GM11168 (cell line): ENCODE measurements around the gene PIGO.

Experiments used
- in situ Hi-C: fragments of 300-500 bp; cut with MboI; formaldehyde crosslinking; loops from one replicate; pipeline ENCODE4 v1.12.0; 2022; ENCODE audit warnings: low sequenced_read_pairs; ENCODE audit not compliant: unreplicated experiment

Gene PIGO

GRCh38 chr9:35107297-35108290 is 11.2 kb upstream of the PIGO start:
- in situ Hi-C loops = no loop called here

DNA sequence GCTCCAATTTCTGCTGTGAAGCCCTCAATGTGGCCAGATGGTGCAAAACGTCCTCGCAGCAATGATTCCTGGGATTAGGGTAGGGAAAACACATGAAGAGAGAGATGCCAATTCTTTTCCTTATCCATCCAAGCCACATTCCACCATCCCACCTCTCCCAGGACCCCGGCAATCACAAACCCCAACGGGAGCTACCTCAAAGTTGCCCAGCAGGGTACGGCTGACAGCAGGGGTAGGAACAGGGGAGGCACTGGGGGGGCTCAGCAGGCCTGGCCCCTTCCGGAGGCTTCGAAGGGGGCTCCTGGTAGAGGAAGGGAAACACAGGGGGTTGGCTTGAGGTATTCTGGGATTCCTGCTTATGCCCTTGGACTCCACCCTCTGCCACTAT is 9.9 kb upstream of the PIGO start:
- in situ Hi-C loops = no loop called here

GRCh38 chr9:35105571-35106342 is 9.4 kb upstream of the PIGO start:
- in situ Hi-C loops = no loop called here

DNA sequence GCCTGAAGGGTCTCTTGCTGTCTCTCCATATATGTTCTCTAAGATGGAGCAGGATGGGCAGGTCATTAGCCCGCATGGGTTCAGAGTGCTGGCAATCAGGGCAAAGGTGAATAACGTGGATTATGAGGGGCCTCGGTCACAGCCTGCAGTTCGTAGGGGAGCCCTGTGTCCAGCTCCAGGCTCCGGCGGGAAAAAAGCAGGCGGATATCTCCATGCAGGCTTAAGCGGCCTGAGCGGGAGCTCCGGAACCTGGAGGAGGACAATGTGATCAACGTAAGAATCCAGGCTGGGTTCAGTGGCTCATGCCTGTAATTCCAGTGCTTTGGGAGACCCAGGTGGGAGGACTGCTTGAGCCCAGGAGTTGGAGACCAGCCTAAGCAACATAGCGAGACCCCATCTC is 8.7 kb upstream of the PIGO start:
- in situ Hi-C loops = no loop called here

GRCh38 chr9:35104586-35104985 is 8.2 kb upstream of the PIGO start:
- in situ Hi-C loops = no loop called here

- in situ Hi-C loops = no loop called here
Observed at GRCh38 chr9:35103660-35104191, 7.3 kb upstream of the PIGO start.

DNA sequence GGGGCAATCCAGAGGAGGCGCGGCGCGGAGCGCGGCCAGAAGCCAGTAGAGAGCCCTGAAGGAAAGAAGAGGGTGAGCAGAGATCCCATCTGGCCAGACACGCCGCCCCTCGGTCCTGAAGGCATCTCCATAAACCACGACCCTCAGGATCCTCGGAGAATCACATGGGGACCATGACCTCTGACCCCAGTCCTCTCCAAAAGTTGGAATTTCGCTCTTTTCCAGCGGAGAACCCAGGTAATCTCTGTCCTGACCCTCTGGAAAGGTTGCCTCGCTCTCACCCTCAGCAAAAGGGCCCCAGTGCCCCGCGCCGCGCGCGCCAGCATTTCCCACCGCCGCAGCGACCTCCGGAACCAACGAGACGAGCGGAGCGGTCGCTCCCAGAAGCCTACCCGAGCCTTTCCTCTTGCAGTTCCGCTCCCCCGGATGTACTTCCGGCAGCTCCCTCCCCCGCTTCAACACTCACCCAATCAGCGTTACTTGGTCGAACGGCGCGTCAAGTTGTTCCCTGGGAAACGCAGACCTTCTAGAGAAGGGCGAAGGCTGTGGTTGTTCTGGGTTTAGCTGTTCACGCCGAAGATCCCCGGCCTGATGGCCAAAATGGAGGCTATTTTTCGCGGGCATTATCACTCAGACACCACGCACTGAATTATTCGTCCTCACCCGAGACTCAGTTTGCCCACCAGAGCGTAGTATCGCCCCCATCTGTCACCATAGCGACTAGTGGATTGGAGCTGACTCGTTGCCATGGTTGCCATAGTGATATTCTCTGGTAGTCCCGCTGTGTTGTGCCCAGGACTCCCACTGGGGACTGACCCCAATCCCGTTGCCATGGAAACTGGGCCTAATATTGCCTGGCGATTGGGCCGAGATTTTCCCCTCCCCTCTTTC is 6.6 kb upstream of the PIGO start, which contains the start of gene STOML2:
TSS of gene STOML2 (minus strand) at position 363 of the 891 bp plus-strand sequence. CDS start at position 326, 37 bp downstream.
- in situ Hi-C loops = no loop called here

GRCh38 chr9:35102465-35102768 is 6.0 kb upstream of the PIGO start:
- in situ Hi-C loops = no loop called here

GRCh38 chr9:35097573-35097972 is 1.2 kb upstream of the PIGO start:
- in situ Hi-C loops = no loop called here

DNA sequence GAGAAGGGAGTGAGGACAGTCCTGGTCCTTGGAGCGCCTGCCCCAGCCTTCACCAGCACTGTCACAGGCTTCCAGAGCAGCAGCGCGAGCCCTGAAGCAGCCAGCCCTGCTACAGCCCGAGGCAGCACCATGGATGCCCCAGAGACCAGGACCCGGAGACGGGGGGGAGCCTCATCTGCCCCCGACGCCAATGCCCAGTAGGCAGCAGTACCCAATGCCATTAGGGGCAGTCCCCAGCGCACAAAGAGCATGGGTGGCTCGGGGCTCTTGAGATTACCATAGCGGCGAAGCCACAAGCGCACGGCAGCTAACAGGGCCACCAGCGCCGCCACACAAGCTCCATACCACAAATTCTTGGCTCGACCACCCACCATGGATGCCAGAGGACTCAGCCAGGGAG is 4.9 kb downstream of the PIGO start:
- in situ Hi-C loops = no loop called here

DNA sequence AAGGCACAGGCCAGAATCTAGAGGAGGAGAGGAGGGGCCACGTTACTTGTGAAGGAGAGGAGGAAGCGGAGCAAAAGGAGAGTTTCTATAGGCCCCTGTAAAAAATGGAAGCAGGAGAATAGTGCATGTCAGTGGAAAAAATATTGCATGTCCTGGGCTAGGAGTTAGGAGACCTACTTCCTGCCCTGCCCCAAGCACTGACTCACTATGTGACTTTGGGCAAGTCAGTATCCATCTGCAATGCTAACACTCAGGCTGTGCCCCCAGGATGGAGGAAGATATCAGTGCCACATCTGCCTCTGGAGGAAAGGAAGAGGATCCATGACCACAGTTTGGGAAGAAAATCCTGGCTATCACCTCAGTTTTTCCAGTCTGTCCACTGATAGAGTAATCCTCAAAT is 7.0 kb downstream of the PIGO start:
- in situ Hi-C loops = no loop called here

GRCh38 chr9:35085078-35085477 is 11.3 kb downstream of the PIGO start:
- in situ Hi-C loops = no loop called here

DNA sequence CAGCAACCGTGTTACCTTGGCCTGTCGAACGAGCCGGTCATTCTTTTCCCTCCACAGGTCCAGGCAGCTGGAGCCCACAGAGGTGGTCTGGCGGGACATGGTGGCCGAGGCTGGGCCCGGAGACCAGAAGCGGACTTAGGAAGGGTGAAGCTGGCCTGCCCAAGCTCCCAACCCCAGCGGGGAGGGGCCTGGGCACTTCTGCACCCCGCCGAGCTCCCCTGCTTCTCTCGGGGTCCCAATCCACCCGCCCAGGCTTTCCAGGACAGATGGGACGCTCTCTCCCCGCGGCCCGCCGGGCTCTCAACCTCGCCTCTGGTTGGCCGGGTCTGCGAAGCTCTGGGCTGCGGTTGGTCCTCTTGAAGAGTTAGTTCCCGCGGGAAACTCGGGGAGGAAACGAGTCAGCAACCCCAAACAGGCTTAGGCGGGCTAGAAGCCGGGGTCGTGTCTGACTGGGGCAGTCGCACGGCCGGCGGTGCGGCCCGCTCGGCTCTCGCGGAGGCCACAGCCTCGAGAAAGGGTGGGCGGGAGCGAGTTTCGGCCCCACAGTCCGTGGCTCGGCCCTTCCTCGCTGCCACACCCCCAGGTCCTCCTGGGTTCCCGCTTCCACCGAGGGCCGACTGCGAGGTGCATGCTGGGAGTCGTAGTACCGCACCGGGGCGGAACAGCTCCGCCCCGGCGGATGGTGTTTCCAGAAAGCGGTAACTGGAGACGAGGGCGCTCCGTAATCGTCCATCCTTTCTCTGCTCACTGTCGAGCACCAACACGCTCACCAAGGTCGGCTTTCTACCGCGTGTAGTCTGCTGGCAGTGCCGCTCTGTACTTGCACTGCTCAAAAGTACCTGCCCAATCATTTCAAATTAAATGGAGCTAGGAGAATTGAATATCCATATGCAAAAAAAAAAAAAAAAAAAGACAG is 16.7 kb downstream of the PIGO start, which contains the start of gene FANCG:
TSS of gene FANCG (minus strand) at position 517 of the 916 bp plus-strand sequence. CDS start at position 99, 418 bp downstream.
- in situ Hi-C loops = no loop called here

DNA sequence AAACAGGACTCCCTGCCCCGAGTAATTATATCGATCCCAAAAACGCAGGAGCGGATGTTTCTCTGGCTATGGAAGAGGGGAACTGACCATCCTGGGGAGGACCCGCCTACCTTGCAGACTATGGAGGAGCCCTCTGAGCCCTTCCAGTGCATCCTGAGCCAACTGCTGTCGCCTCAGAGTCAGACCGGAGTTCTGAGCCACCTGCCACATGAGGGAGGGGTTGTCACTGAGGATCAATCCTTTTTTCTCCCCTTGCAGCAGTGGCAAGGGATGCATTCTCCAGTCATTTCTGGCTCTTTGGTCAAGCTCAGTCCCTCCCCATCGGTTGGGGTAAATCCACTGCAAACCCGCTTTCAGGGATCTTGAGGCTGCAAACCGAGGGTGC is 17.4 kb downstream of the PIGO start:
- in situ Hi-C loops = no loop called here

- in situ Hi-C loops = no loop called here
Observed at GRCh38 chr9:35078066-35078465, 18.3 kb downstream of the PIGO start.

GRCh38 chr9:35076848-35077247 is 19.5 kb downstream of the PIGO start:
- in situ Hi-C loops = no loop called here

DNA sequence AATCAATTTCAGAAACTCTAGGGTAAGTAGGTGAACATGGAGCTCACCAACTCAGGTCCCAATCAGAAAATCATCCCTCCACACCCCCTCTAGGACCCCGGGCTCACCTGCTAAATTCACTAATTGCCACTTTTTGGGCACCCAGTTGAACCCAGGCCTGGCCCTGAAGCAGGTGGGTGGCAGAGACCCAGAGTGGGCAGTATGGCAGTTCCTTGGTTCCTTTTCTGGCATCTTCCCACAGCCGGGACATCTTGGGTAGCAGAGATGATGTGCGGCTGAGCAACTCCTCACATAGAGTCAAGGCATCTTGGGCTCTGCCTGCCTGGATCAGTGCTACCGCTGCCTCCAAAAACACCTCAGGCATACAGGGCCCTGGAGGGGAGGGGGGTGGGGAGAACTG is 21.0 kb downstream of the PIGO start:
- in situ Hi-C loops = no loop called here

DNA sequence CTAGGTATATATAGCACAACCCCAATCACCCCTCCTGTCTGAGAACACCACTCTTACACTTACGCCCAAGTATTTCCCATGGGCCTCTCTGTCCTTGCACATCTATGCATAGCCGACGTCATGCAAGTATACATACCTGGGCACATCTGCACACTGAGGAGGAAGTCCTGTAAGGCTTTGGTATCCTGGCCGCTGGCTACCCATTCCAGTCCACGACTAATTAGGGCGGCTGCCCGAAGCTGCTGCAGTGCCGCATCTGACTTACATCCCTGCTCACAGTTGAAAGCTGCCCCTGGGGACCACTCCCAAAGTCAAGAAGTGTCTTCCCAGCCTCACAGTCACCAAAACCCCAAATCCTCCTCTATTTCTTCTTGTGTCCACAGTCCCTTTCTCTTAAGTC is 21.6 kb downstream of the PIGO start:
- in situ Hi-C loops = loop anchor here (25.0 kb wide), 1 partner anchor 663 kb away; the partner anchor contains the start of genes CREB3, GBA2, RGP1 and TLN1

DNA sequence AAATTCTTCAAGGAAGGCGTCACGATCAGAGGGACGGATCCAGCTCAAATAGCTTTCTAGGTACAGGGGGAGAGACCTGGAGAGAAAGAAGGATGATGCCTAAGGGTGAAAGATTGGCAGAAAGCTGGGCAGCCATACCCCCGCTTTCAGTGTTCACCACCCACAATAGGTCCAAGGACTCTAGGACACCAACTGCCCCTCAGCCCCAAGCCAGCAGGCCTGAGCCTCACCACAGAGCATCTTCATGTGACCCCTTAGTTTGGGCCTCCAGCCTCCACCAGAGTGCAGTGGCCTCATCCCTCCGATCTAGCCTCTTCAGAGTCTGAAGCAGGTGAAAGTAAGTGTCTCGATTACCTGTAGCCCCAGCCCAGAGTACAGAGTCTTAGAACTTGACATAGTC is 22.2 kb downstream of the PIGO start:
- in situ Hi-C loops = loop anchor here (25.0 kb wide), 1 partner anchor 663 kb away; the partner anchor contains the start of genes CREB3, GBA2, RGP1 and TLN1
